GM20431 (cell line): ENCODE results near the gene GDAP1L1.
"Not testable (repeated sequence)": the region's sequence is repeated elsewhere in the genome, so short reads cannot be mapped to it uniquely, and the experiment has no call there.

Source experiments
- in situ Hi-C: fragments of 300-500 bp; cut with MseI, MboI; formaldehyde crosslinking; loops from one replicate; pipeline ENCODE4 v1.15.0; 2020; ENCODE audit warnings: low sequenced_read_pairs; ENCODE audit not compliant: unreplicated experiment

Gene GDAP1L1

GRCh38 chr20:44296011-44296410 is 48.9 kb downstream of the GDAP1L1 start:
- in situ Hi-C loops: no loop called here

DNA sequence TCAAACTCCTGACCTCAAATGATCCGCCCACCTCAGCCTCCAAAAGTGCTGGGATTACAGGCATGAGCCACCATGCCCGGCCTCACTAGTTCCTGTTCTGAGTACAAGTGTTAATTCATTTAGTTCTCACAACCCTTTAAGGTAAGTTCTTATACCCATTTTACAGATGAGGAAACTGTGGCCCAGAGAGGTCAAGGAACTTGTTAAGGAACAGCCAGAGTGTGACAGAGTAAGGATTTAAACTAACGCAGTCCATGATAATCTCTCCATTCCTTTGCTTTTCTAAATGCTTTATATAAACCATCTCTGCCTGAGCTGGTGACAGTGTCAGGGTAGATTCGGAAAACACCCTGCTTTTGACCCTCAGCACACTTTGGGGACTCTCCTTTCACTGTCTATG is 50.6 kb downstream of the GDAP1L1 start:
- in situ Hi-C loops: no loop called here

DNA sequence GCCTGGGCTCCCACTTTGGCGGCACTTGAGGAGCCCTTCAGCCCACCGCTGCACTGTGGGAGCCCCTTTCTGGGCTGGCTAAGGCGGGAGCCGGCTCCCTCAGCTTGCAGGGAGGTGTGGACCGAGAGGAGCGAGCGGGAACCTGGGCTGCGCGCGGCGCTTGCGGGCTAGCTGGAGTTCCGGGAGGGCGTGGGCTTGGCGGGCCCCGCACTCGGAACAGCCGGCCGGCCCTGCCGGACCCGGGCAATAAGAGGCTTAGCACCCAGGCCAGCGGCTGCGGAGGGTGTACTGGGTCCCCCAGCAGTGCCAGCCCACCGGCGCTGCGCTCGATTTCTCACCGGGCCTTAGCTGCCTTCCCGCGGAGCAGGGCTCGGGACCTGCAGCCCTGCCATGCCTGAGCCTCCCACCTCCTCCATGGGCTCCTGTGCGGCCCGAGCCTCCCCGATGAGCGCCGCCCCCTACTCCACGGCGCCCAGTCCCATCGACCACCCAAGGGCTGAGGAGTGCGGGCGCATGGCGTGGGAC is 52.0 kb downstream of the GDAP1L1 start:
- in situ Hi-C loops: not testable (repeated sequence)

- in situ Hi-C loops: no loop called here
Measured at GRCh38 chr20:44301285-44301684, 54.2 kb downstream of the GDAP1L1 start.

GRCh38 chr20:44302026-44302669 is 55.0 kb downstream of the GDAP1L1 start:
- in situ Hi-C loops: no loop called here

DNA sequence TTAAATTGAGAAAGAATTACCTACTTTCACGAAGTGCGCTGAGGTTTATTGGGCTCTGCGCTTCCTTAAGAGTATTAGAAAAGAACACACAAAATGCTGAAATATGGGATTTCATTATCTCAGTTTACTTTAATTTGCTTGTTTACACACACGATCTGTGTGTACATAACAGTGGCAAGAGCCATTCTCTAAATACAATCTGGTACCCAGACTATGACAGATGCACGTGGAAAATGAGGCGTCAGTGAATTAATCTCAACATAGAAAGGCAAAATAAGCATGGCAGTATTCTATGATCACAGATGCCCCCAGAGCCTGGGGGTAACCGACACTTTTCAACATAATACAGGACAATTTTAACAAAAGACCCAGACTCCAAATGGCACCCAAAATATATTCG is 55.6 kb downstream of the GDAP1L1 start:
- in situ Hi-C loops: no loop called here

GRCh38 chr20:44304383-44304782 is 57.3 kb downstream of the GDAP1L1 start:
- in situ Hi-C loops: no loop called here

DNA sequence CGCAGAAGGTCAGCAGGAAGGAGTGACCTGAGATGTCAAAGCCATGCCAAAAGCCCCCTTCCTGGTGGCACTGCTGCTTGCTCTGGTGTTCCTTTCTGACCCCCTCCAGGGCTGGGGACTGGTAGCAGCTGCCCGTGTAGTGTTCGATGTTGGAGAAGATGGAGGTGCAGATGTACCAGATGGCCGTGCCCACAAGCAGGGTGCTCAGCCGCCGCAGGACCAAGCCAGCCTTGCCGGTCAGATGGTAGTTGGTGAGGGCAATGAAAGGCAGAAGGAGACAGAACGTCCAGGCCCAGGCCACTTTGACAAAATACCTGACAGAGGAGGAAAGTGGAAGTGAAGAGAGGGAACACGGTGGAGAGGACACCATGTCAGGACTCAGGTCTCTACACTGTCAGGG is 59.8 kb downstream of the GDAP1L1 start:
- in situ Hi-C loops: no loop called here

DNA sequence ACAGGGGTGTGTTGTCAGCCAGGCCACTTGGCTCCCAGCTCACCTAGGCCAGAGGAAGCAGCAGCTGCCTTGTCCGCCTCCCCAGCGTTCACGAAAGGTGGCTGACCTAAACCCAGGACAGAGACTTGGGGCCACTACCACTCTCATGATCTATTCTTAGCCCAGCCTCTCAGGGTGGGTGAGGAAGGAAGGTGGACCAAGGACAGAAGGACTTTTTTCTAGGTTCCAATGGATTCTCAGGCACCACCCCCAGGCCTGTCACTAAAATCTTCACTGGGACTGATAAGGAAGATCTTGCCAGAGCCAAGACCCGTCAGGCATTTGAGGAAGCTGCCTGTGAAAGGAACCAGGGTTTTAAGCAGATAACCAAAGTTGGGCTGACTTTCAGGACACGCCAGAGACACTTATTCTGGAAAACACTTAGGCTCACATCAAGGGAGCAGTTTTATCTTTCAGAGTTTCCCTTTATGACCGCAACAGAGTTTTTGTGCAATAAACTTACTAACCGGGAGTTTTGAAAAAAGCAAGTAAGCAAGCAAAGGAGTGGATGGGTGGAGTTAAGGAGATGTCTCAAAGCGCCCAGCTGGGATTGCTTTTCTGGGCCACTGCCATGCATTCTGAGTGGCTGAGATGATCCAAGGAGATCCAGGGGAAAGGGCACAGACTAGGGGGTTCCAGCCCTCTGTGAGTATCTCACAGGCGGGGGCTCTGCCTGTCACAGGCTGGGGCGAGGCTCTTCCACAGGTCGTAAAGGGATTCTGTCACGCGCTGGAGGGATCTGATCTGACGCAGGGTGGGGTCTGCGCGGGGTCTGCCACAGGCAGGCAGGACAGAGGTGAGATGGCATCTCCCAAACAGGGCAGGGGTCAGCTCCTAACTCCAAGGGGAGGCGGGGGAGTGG is 62.9 kb downstream of the GDAP1L1 start:
- in situ Hi-C loops: no loop called here

- in situ Hi-C loops: no loop called here
Measured at GRCh38 chr20:44310664-44311639, 63.8 kb downstream of the GDAP1L1 start, which contains the start of gene FITM2. TSS of gene FITM2 (minus strand) at chr20:44311202. CDS start at chr20:44311148, 54 bp downstream.

DNA sequence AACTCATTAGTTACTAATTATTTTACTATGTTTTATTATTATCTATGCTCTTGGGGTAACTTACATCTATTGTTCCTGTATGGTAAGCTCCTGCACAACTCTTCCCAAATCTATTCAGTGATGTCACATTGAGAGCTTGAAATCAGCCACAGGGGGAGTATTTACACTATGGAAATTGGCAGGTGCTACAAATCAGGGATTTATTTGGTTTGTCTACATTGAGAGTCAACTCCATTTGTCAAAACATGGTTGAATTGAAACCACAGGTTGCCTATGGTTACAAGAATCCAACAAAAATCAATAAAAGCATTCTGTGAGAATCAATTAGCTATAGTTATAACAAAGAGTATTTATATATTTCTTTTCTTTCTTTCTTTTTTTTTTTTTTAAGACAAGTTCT is 67.8 kb downstream of the GDAP1L1 start:
- in situ Hi-C loops: no loop called here

DNA sequence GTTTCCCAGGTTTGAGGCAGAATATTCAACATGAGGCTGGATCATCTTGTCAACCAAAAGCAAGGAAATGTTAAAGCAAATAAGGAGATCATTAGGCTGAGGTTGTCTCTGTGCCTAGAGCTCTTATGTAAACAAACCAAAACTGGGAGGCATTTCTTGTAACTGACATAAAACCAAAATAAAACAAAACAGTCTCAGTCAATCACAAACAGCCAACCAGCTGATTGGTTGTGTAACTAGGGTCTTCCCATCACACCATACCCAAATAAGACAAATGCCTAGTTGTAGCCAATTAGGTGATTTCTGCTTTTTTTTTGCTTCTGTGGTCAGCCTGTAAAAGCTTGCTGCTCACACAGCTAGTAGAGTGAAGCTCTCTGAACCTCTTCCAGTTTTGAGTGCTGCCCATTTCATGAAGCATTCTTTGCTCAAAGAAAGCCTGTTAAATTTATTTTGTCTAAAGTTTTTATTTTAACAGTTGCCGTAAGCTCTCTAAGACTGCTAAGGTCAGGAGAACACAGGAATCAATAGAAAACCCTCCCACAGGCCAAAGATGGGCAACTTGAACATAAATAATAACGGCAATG is 72.8 kb downstream of the GDAP1L1 start:
- in situ Hi-C loops: no loop called here

DNA sequence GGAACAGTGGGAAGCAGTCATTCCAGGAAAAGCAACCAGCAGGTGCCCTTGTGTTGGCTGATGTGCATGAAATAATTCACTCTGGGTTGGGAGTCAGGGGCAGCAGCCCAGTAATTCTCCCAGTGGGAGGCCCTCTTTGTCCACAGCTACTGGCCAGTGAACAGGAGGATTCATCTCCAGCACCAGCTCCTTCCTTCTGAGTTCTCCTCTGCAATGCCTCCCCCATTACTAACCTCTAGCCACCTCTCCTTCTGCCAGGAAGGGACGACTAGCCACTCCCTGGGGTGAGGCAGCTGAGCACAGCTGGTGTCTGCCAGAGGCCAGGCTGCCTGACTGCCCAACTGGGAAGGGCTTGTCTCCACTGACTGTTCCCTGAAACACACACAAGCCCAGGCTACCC is 77.2 kb downstream of the GDAP1L1 start:
- in situ Hi-C loops: no loop called here

DNA sequence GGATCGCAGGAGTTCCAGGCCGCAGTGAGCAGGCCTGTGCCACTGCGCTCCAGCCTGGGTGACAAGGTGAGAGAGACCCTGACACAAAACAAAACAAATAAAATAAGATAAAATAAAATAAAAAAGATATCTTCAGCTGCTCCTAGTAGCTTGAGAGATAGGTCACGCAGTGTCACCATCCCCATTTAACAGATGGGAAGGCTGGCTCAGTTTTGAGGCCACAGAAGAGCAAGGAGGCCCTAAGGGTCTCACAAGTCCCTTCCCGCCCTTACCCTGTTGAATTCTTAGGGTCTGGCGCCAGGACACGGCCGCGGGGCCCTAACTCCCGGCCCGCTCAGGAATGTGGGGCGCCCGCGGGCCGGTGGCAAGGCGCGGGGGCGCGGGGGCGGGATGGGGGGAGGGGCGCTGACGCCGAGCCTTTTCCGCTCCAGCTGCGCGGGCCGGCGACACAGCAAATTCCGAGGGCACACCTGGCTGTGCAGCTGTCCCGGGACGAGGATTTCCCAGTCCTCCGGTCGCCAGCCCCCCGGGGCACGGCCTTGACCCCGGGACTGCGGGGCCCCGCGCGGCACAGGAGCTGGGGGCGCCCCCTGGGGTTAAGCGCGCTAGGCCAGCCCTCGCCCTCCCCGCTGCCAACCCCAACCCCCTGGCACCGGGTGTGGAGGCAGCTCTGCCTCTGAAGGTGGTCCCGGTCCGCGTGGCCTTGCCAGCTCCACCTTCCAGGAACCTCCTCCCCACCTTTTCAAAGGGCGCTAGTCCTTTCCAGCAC is 79.5 kb downstream of the GDAP1L1 start:
- in situ Hi-C loops: no loop called here

DNA sequence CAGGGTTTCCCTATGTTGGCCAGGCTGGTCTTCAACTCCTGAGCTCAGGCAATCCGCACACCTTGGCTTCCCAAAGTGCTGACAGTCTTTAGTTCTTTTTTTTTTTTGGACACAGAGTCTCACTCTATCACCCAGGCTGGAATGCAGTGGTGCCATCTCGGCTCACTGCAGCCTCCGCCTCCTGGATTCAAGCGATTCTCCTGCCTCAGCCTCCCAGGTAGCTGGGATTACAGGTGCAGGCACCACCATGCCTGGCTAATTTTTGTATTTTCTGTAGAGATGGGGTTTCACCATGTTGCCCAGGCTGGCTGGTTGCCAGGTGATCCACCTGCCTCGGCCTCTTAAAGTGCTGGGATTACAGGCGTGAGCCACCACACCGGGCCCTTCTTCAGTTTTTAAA is 80.6 kb downstream of the GDAP1L1 start:
- in situ Hi-C loops: not testable (repeated sequence)

GRCh38 chr20:44328428-44328827 is 81.3 kb downstream of the GDAP1L1 start:
- in situ Hi-C loops: no loop called here
